Suprapubic skin (tissue), 4 donors: Measurements from ENCODE around the gene UCK2.

Experiments
- POLR2A ChIP-seq, 2 donors: fragments of 450-650 bp; IDR thresholded peaks; one replicate each; pipeline ENCODE4 v1.6.1; 2017; ENCODE audit warnings: antibody characterized with exemption in 2 of 2, mild to moderate bottlenecking in 2 of 2, moderate library complexity in 2 of 2
- POLR2AphosphoS5 ChIP-seq, 3 donors: sonication (generic); formaldehyde crosslinking; IDR thresholded peaks; one replicate each; pipeline ENCODE4 v1.6.1; 2017; ENCODE audit warnings: antibody characterized with exemption in 3 of 3
- TF ChIP-seq, protein P1 (sequence below), 2 donors: fragments of 200-600 bp in 1 of 2; fragments of 450-650 bp in 1 of 2; sonication (generic) in 1 of 2; IDR thresholded peaks; one replicate each; pipeline ENCODE4 v1.5.1; 2016 to 2019; ENCODE audit warnings: antibody characterized with exemption in 2 of 2, mild to moderate bottlenecking in 1 of 2, moderate library complexity in 1 of 2

DNA sequence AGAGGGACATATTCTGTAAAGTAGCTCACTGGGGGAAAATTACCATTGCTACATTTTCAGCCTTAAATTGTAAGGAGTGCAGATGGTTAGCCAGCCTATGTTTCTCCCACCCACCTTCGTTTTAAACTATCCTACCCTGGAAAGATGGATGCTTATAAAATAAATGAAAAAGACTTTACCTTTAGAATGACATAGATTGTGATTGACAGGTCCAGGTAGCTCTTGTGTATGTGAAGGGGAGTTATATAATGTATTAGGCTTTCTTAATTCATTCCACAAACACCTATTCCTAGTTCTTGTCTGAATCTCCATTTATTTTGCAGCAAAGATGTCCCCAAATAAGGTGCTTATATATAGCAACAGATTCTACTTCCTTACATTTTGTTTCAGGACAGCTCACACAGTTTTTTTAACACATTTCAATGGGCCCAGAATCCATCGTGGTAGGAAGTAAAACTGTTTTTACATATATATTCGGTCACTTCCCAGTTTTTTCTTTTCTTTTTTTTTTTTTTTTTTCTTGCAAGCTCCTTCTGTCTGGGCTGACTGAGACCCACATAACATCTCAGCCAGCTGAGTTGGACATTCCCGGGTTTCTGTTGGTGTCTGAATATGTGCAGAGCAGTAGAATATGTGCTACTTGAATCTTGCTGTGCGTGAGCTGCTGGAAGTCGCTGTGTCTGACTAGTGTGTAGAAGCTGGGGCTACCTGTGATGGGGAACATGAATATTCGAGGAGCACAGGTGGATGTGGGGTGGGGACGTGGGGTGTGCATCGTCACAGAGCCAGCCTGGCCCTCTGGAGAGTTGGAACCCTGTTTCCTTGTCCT, 27.8 kb downstream of the UCK2 start:
- no peak for TF ChIP-seq POLR2A (IDR thresholded peaks at IDR 0.05)
- TF ChIP-seq, protein P1, sequence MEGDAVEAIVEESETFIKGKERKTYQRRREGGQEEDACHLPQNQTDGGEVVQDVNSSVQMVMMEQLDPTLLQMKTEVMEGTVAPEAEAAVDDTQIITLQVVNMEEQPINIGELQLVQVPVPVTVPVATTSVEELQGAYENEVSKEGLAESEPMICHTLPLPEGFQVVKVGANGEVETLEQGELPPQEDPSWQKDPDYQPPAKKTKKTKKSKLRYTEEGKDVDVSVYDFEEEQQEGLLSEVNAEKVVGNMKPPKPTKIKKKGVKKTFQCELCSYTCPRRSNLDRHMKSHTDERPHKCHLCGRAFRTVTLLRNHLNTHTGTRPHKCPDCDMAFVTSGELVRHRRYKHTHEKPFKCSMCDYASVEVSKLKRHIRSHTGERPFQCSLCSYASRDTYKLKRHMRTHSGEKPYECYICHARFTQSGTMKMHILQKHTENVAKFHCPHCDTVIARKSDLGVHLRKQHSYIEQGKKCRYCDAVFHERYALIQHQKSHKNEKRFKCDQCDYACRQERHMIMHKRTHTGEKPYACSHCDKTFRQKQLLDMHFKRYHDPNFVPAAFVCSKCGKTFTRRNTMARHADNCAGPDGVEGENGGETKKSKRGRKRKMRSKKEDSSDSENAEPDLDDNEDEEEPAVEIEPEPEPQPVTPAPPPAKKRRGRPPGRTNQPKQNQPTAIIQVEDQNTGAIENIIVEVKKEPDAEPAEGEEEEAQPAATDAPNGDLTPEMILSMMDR (IDR thresholded peaks at IDR 0.05), result no peak
- TF ChIP-seq POLR2AphosphoS5 (IDR thresholded peaks at IDR 0.05), result no peak
